Upper lobe of left lung (tissue), 6 donors: Measurements from ENCODE around the gene CLMN. TPM values are rescaled to one million over a fixed set of nuclear protein-coding genes. Genes with fewer than 3 reads are reported as not detected.

Experiments
- ATAC-seq, 2 donors: fragments of 200-7000 bp; cut with Tn5 transposase; one replicate each; pipeline ENCODE4 v1.9.1; 2022; ENCODE audit warnings: mild to moderate bottlenecking in 2 of 2, moderate library complexity in 2 of 2; ENCODE audit not compliant: low FRiP score in 2 of 2
- DNase-seq, 2 donors: peaks; one replicate each; pipeline ENCODE4 v3.0.0-alpha.2; 2019 to 2020
- H3K27ac ChIP-seq, 4 donors: fragments of 200-600 bp; sonication (generic); one replicate each; pipeline ENCODE4 v1.5.1; 2016 to 2019
- H3K27me3 ChIP-seq, 4 donors: fragments of 200-600 bp; sonication (generic); one replicate each; pipeline ENCODE4 v1.5.1; 2017 to 2019
- H3K36me3 ChIP-seq, 4 donors: fragments of 200-600 bp; sonication (generic); one replicate each; pipeline ENCODE4 v1.5.1; 2016 to 2019
- H3K4me1 ChIP-seq, 4 donors: fragments of 200-600 bp; sonication (generic); one replicate each; pipeline ENCODE4 v1.5.1; 2018 to 2019
- H3K4me3 ChIP-seq, 4 donors: fragments of 200-600 bp; sonication (generic); one replicate each; pipeline ENCODE4 v1.5.1; 2017 to 2019; ENCODE audit warnings: mild to moderate bottlenecking in 2 of 4, moderate library complexity in 1 of 4
- H3K9me3 ChIP-seq, 4 donors: fragments of 200-600 bp; sonication (generic); one replicate each; pipeline ENCODE4 v1.5.1; 2018 to 2019
- EP300 ChIP-seq, 4 donors: sonication (generic); formaldehyde crosslinking; IDR thresholded peaks; one replicate each; pipeline ENCODE4 v1.5.1; 2017; ENCODE audit warnings: antibody characterized with exemption in 4 of 4, control low read depth in 2 of 4
- POLR2A ChIP-seq, 4 donors: fragments of 450-650 bp; IDR thresholded peaks; one replicate each; pipeline ENCODE4 v1.5.1; 2016 to 2017; ENCODE audit warnings: antibody characterized with exemption in 4 of 4, mild to moderate bottlenecking in 2 of 4
- POLR2AphosphoS5 ChIP-seq, 2 donors: sonication (generic); formaldehyde crosslinking; IDR thresholded peaks; one replicate each; pipeline ENCODE4 v1.5.1; 2017; ENCODE audit warnings: antibody characterized with exemption in 2 of 2
- WGBS, 2 donors: methylation state at CpG; one replicate each; pipeline ENCODE4 v1.1.5; 2017 to 2018; 5-methylcytosine and 5-hydroxymethylcytosine counted together
- total RNA-seq, 6 donors: library from RNA; depleted of rRNA in 4 of 6; stranded (reverse); fragments of >200 nt in 4 of 6; gene quantifications; one replicate each; pipeline versions ENCODE4 v1.1.0 to v1.2.1, GENCODE V29; 2016 to 2021
- TF ChIP-seq, protein P1 (sequence below), 6 experiments: fragments of 450-650 bp in 4 of 6; fragments of 200-600 bp in 2 of 6; sonication (generic) in 2 of 6; IDR thresholded peaks; one replicate each; pipeline ENCODE4 v1.5.1; 2016 to 2019; ENCODE audit warnings: antibody characterized with exemption in 6 of 6
- donor health status: DM: no; HTN: no; CAD: no; lungs with moderate emphysema.
- donor health status: DM: no; HTN: yes; CAD: no; lungs with severe emphysema.

The CLMN gene
- total RNA-seq, 6 donors from 2014 or later: 9.7 to 35.5 (median 18.8) TPM

DNA sequence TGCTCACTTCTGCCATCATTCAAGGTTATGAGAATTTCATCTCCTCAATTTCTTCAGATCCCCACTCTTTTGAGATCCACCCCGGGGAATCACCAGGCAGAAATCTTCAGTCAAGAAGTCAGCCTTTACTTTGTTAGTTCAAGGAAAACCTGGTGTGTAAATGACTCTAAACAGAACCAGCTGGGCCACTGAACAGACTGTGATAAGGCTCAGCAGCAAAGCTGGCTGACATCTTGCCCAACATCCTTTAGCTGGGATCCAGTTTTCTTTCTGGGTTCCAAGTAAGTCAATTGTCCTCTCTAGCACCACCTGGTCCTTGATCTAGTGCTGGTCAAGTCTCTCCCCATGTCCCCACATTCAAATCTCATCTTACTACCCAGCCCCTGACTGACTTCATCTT is 11.6 kb downstream of the CLMN start:
- H3K27ac ChIP-seq: peak overlapping the region in 3 of 4 donors; percentile 4 to 46 (median 36)
- H3K9me3 ChIP-seq: no peaks in the 10 kb centered on the region
- H3K4me1 ChIP-seq: peaks cover 8 to 27% (median 15%) of the 10 kb centered on the region in 4 donors
- WGBS, 2 donors: 86 to 90% methylated on average over 1 of the region's 1 CpG
- H3K4me3 ChIP-seq: no peak overlapping the region
- no peaks in the 10 kb centered on the region for H3K36me3 ChIP-seq
- no peak for ATAC-seq
- DNase-seq: no peak
- TF ChIP-seq POLR2AphosphoS5 (IDR thresholded peaks at IDR 0.05): no peak
- TF ChIP-seq, protein P1, sequence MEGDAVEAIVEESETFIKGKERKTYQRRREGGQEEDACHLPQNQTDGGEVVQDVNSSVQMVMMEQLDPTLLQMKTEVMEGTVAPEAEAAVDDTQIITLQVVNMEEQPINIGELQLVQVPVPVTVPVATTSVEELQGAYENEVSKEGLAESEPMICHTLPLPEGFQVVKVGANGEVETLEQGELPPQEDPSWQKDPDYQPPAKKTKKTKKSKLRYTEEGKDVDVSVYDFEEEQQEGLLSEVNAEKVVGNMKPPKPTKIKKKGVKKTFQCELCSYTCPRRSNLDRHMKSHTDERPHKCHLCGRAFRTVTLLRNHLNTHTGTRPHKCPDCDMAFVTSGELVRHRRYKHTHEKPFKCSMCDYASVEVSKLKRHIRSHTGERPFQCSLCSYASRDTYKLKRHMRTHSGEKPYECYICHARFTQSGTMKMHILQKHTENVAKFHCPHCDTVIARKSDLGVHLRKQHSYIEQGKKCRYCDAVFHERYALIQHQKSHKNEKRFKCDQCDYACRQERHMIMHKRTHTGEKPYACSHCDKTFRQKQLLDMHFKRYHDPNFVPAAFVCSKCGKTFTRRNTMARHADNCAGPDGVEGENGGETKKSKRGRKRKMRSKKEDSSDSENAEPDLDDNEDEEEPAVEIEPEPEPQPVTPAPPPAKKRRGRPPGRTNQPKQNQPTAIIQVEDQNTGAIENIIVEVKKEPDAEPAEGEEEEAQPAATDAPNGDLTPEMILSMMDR (IDR thresholded peaks at IDR 0.05): no peak
- TF ChIP-seq EP300 (IDR thresholded peaks at IDR 0.05): no peak
- TF ChIP-seq POLR2A (IDR thresholded peaks at IDR 0.05): no peak
- no peaks in the 10 kb centered on the region for H3K27me3 ChIP-seq

GRCh38 chr14:95307402-95308041 is 12.2 kb downstream of the CLMN start:
- TF ChIP-seq EP300 (IDR thresholded peaks at IDR 0.05) (no peak), POLR2A (IDR thresholded peaks at IDR 0.05) (no peak), POLR2AphosphoS5 (IDR thresholded peaks at IDR 0.05) (no peak)
- TF ChIP-seq, protein P1 (IDR thresholded peaks at IDR 0.05): no peak
- H3K4me3 ChIP-seq: no peak overlapping the region
- no peaks in the 10 kb centered on the region for H3K27me3 ChIP-seq
- ATAC-seq (peak; percentile 23 to 32), DNase-seq (peak in 1 of 2 donors; percentile 32)
- no peaks in the 10 kb centered on the region for H3K36me3 ChIP-seq
- peak overlapping the region; percentile 4 to 62 (median 41) for H3K27ac ChIP-seq
- H3K9me3 ChIP-seq: no peaks in the 10 kb centered on the region
- WGBS, 2 donors: 52 to 60% methylated on average over 12 to 14 of the region's 14 CpGs
- H3K4me1 ChIP-seq: peaks cover 2 to 23% (median 10%) of the 10 kb centered on the region in 4 donors

DNA sequence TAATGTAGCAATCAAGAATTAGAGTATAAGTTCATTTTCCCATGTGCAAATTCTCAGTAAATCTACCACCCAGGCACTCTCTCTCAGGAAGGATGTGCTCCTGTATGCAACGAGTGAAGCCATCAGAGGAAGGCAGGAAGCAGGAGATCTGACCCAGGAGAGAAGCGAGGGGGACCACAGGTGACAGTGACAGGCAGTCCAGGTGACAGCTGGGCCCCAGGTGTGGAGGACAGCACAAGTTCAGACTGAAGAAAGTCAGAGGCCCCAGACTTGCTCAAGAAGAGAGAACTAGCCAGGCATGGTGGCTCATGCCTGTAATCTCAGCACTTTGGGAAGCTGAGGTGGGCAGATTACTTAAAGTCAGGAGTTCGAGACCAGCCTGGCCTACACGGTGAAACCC is 13.8 kb downstream of the CLMN start:
- TF ChIP-seq POLR2AphosphoS5 (IDR thresholded peaks at IDR 0.05): no peak
- TF ChIP-seq, protein P1 (IDR thresholded peaks at IDR 0.05): no peak
- no peak for TF ChIP-seq POLR2A (IDR thresholded peaks at IDR 0.05)
- no peak for TF ChIP-seq EP300 (IDR thresholded peaks at IDR 0.05)
- 48 to 82% methylated on average over 2 to 4 of the region's 4 CpGs for WGBS, 2 donors
- ATAC-seq (no peak), DNase-seq (no peak)
- Histone ChIP-seq H3K9me3 (no peaks in the 10 kb centered on the region), H3K36me3 (no peaks in the 10 kb centered on the region), H3K27ac (no peak overlapping the region), H3K4me3 (no peak overlapping the region), H3K27me3 (no peaks in the 10 kb centered on the region), H3K4me1 (peaks cover 0 to 16% (median 10%) of the 10 kb centered on the region in 4 donors)

DNA sequence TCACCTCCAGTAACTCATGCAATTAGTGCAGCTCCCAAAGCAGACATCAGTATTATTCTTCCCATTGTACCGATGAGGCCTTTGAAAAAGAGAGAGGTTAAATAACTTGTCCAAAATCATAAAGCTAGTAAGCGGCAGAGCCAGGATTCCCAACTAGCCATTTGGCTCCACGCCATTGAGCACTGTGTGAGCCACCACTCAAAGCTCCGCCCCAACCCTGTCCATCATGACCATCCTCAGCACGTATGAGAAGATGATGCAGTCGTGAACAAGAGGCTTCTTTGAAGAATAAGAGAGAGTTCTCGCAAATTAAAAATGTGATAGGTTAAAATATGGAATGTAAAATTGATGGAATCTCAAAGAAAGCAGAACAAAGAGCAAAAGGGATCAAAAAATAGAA is 14.6 kb downstream of the CLMN start:
- ATAC-seq (no peak), DNase-seq (no peak)
- Histone ChIP-seq H3K4me1 (peaks cover 0 to 16% (median 10%) of the 10 kb centered on the region in 4 donors), H3K9me3 (no peaks in the 10 kb centered on the region), H3K27me3 (no peaks in the 10 kb centered on the region), H3K4me3 (no peak overlapping the region), H3K36me3 (no peaks in the 10 kb centered on the region), H3K27ac (no peak overlapping the region)
- TF ChIP-seq, protein P1 (IDR thresholded peaks at IDR 0.05): no peak
- no peak for TF ChIP-seq POLR2AphosphoS5 (IDR thresholded peaks at IDR 0.05)
- TF ChIP-seq POLR2A (IDR thresholded peaks at IDR 0.05): no peak
- no peak for TF ChIP-seq EP300 (IDR thresholded peaks at IDR 0.05)
- WGBS, 2 donors: 87% methylated on average over 7 of the region's 7 CpGs

DNA sequence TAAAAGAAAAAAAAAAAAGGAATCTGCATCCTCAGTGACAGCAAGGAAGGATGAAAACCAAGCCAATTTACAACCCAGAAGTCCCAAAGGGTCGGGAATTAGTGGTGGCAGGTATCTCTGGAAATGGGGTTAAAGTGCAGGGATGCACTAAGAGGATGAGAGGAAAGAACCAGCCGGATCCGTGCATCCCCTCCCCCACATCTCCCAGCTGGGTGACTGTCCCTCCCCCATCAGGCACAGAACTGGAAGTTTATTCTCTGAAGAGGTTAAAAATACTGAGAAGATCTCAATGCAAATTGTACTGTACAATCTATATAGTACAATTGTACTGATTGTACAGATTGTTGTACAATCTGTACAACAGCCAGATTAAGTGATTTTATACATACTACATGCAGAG is 15.4 kb downstream of the CLMN start:
- no peaks in the 10 kb centered on the region for H3K36me3 ChIP-seq
- DNase-seq (no peak), ATAC-seq (no peak)
- no peak overlapping the region for H3K27ac ChIP-seq
- no peak overlapping the region for H3K4me3 ChIP-seq
- TF ChIP-seq POLR2A (IDR thresholded peaks at IDR 0.05): no peak
- TF ChIP-seq, protein P1 (IDR thresholded peaks at IDR 0.05): no peak
- no peak for TF ChIP-seq POLR2AphosphoS5 (IDR thresholded peaks at IDR 0.05)
- TF ChIP-seq EP300 (IDR thresholded peaks at IDR 0.05): no peak
- 54 to 62% methylated on average over 3 of the region's 3 CpGs for WGBS, 2 donors
- no peaks in the 10 kb centered on the region for H3K27me3 ChIP-seq
- no peaks in the 10 kb centered on the region for H3K9me3 ChIP-seq
- peaks cover 0 to 16% (median 10%) of the 10 kb centered on the region in 4 donors for H3K4me1 ChIP-seq
